B cell (primary cell): ENCODE measurements around the gene ACAP3. TPM values are rescaled to one million over a fixed set of nuclear protein-coding genes. Genes with fewer than 3 reads are reported as not detected.

ENCODE experiments used
- ATAC-seq: fragments of 200-7000 bp; cut with Tn5 transposase; one replicate; pipeline ENCODE4 v1.10.0; 2021; ENCODE audit warnings: low read depth, mild to moderate bottlenecking, moderate number of reproducible peaks, moderate library complexity
- CTCF ChIA-PET: fragments of 350-600 bp; sonication (Branson Sonifier 250); formaldehyde crosslinking; loops from one replicate; lab custom pipeline; 2021; ENCODE audit warnings: antibody characterized with exemption, inconsistent platforms; lab: Charles Lee
- POLR2A ChIA-PET: fragments of 350-600 bp; sonication (Branson Sonifier 250); formaldehyde crosslinking; loops from one replicate; lab custom pipeline; 2021; ENCODE audit warnings: antibody characterized with exemption; lab: Charles Lee
- DNase-seq: peaks from one replicate; pipeline ENCODE4 v3.0.0; 2013
- H2AFZ ChIP-seq: 2 replicates; pipeline ENCODE4 v1.6.1; 2012; ENCODE audit warnings: mild to moderate bottlenecking, low read depth, low read length; ENCODE audit not compliant: insufficient read depth, poor library complexity, severe bottlenecking
- H3K27ac ChIP-seq, 2 donors: 1 replicate in 1 of 2; 2 replicates in 1 of 2; pipeline ENCODE4 v1.5.1; 2012 to 2013; ENCODE audit warnings: low read length in 2 of 2, mild to moderate bottlenecking in 2 of 2, moderate library complexity in 1 of 2
- H3K27me3 ChIP-seq, 4 experiments: fragments of 200-600 bp in 1 of 4; sonication (generic) in 1 of 4; replicated peaks in 1 of 4; 1 replicate in 2 of 4; 2 replicates in 2 of 4; pipeline versions ENCODE4 v1.6.1 to v1.7.0; 2013 to 2016; ENCODE audit warnings: low read length in 3 of 4, mild to moderate bottlenecking in 2 of 4, mixed read lengths in 1 of 4, moderate library complexity in 1 of 4; ENCODE audit not compliant: insufficient read depth in 4 of 4, control insufficient read depth in 3 of 4; ENCODE audit errors: control extremely low read depth in 1 of 4
- H3K36me3 ChIP-seq, 2 experiments: replicated peaks in 1 of 2; 1 replicate in 1 of 2; 2 replicates in 1 of 2; pipeline versions ENCODE4 v1.6.1 to v1.7.1; 2013; ENCODE audit warnings: low read length in 1 of 2; ENCODE audit not compliant: insufficient read depth in 2 of 2, control insufficient read depth in 1 of 2; ENCODE audit errors: control extremely low read depth in 1 of 2, extremely low read depth in 1 of 2
- H3K4me1 ChIP-seq, 2 donors: fragments of 200-600 bp in 1 of 2; sonication (generic) in 1 of 2; 1 replicate in 1 of 2; 2 replicates in 1 of 2; pipeline versions ENCODE4 v1.5.1 to v1.6.1; 2013 to 2017; ENCODE audit warnings: low read length in 2 of 2; ENCODE audit not compliant: control insufficient read depth in 2 of 2, insufficient read depth in 2 of 2
- H3K4me2 ChIP-seq: replicated peaks from 2 replicates; pipeline ENCODE3; 2012; ENCODE audit warnings: mild to moderate bottlenecking, low read depth, low read length; ENCODE audit not compliant: poor library complexity, severe bottlenecking
- H3K4me3 ChIP-seq, 5 experiments: fragments of 200-600 bp in 1 of 5; sonication (generic) in 1 of 5; 1 replicate in 3 of 5; 2 replicates in 2 of 5; pipeline versions ENCODE4 v1.5.1 to v1.7.0; 2011 to 2016; ENCODE audit warnings: low read length in 4 of 5, mild to moderate bottlenecking in 4 of 5, low read depth in 2 of 5, control low read depth in 1 of 5, moderate library complexity in 1 of 5; ENCODE audit not compliant: insufficient read depth in 1 of 5; ENCODE audit errors: control extremely low read depth in 1 of 5, extremely low read depth in 1 of 5
- H3K79me2 ChIP-seq: fragments of 200-600 bp; sonication (generic); one replicate; pipeline ENCODE4 v1.6.0; 2016; ENCODE audit warnings: low read length; ENCODE audit not compliant: control insufficient read depth, insufficient read depth
- H3K9ac ChIP-seq: fragments of 200-600 bp; sonication (generic); 2 replicates; pipeline ENCODE4 v1.6.1; 2017; ENCODE audit warnings: mild to moderate bottlenecking, low read length, moderate library complexity
- H3K9me3 ChIP-seq, 3 donors: one replicate each; pipeline versions ENCODE4 v1.6.1 to v1.7.1; 2013; ENCODE audit warnings: low read length in 2 of 3; ENCODE audit not compliant: control insufficient read depth in 2 of 3, insufficient read depth in 1 of 3; ENCODE audit errors: control extremely low read depth in 1 of 3
- H4K20me1 ChIP-seq: 2 replicates; pipeline ENCODE4 v1.6.0; 2012; ENCODE audit warnings: mild to moderate bottlenecking, low read length; ENCODE audit not compliant: insufficient read depth, control insufficient read depth, poor library complexity, severe bottlenecking
- H3K27ac Mint-ChIP-seq: one replicate; pipeline ENCODE4 v1.8.0; 2021; ENCODE audit warnings: mixed read lengths
- H3K27me3 Mint-ChIP-seq: one replicate; pipeline ENCODE4 v1.8.0; 2021; ENCODE audit warnings: mixed read lengths
- H3K4me1 Mint-ChIP-seq: one replicate; pipeline ENCODE4 v1.8.0; 2021; ENCODE audit warnings: mixed read lengths
- H3K4me3 Mint-ChIP-seq: one replicate; pipeline ENCODE4 v1.8.0; 2021; ENCODE audit warnings: mixed read lengths
- H3K9me3 Mint-ChIP-seq: one replicate; pipeline ENCODE4 v1.8.0; 2022; ENCODE audit warnings: mixed read lengths; ENCODE audit not compliant: insufficient read depth
- CTCF ChIP-seq: fragments of 200-600 bp; IDR thresholded peaks from one replicate; pipeline ENCODE4 v1.8.0; 2022; ENCODE audit warnings: antibody characterized with exemption, mild to moderate bottlenecking
- EZH2 ChIP-seq: IDR thresholded peaks from 2 replicates; pipeline ENCODE4 v1.6.1; 2012; ENCODE audit warnings: borderline replicate concordance, low read depth, mild to moderate bottlenecking, moderate library complexity, low read length; ENCODE audit not compliant: insufficient read depth, poor library complexity, severe bottlenecking
- WGBS: methylation state at CpG from one replicate; pipeline ENCODE4 v1.1.5; 2013; ENCODE audit warnings: missing lambda C conversion rate; ENCODE audit not compliant: insufficient coverage; 5-methylcytosine and 5-hydroxymethylcytosine counted together
- intact Hi-C: fragments of 100-400 bp; cut with micrococcal nuclease; formaldehyde crosslinking; loops from one replicate; pipeline ENCODE4 v1.10.0; 2022
- polyA plus RNA-seq: library from polyadenylated mRNA; depleted of rRNA; stranded (reverse); fragments of >200 nt; gene quantifications from 2 replicates; pipeline ENCODE4 v1.2.3, GENCODE V29; 2012
- total RNA-seq, 2 donors: library from RNA; stranded (reverse); fragments of 120-200 nt in 1 of 2; gene quantifications; 1 replicate in 1 of 2; 2 replicates in 1 of 2; pipeline versions ENCODE4 v1.2.3 to v1.2.4, GENCODE V29; 2013 to 2022

The ACAP3 gene
- total and polyA plus RNA-seq, 2 donors (not counting 1 experiment from before 2014, with no cell fraction given): 40.7 to 124 TPM

DNA sequence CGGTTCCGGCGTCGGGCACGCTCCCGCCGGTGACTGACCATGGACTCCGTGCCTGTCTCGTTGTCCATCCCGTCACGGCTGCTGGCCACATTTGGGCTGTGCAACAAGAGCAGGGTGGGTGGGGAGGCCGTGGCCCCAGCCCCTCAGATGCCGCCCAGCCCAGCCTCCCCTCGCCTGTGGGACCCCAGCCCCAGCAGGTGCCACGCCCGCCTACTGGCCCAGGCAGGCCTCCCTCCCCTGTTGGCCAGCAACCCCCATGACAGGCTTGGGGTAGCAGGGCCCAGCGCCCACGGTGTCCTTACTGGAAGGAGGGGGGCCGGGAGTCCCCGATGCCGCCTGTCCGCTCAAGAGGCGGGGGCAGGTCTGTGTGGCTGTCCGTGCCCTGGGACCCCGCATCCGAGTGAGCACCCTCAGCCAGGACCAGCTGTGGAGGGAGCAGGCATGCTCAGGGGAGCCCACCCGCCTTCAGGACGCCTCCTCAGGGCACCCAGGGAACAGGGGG lies 34.4 kb upstream of the ACAP3 start:
- POLR2A ChIA-PET: no interaction called here

GRCh38 chr1:1341549-1342021 lies 33.9 kb upstream of the ACAP3 start:
- Histone ChIP-seq H3K27ac (no peak overlapping the region), H3K27me3 (no peaks in the 10 kb centered on the region), H3K4me2 (no peak overlapping the region), H3K4me3 (no peak overlapping the region), H3K36me3 (peaks cover 0 to 12% of the 10 kb centered on the region in 2 experiments), H3K9me3 (peaks cover 0 to 7% (median 0%) of the 10 kb centered on the region in 3 donors), H2AFZ (no peak overlapping the region), H3K79me2 (peaks cover 15% of the 10 kb centered on the region), H3K4me1 (no peaks in the 10 kb centered on the region), H4K20me1 (peaks cover 31% of the 10 kb centered on the region), H3K9ac (no peak overlapping the region)
- ATAC-seq (no peak), DNase-seq (no peak)
- Mint-ChIP-seq H3K9me3 (no peaks in the 10 kb centered on the region), H3K4me3 (no peak overlapping the region), H3K27ac (no peak overlapping the region), H3K4me1 (no peaks in the 10 kb centered on the region), H3K27me3 (no peaks in the 10 kb centered on the region)
- POLR2A ChIA-PET: no interaction called here
- CTCF ChIA-PET: no interaction called here
- whole genome bisulfite sequencing: 95% methylated on average over 17 of the region's 17 CpGs
- intact Hi-C loops: no loop called here
- no peak for TF ChIP-seq CTCF
- no peak for TF ChIP-seq EZH2

More for the DNA sequence above, 34.4 kb upstream of the ACAP3 start:
- WGBS: 97% methylated on average over 28 of the region's 28 CpGs
- TF ChIP-seq EZH2 (no peak), CTCF (no peak)
- Mint-ChIP-seq H3K27ac (no peak overlapping the region), H3K27me3 (no peaks in the 10 kb centered on the region), H3K4me3 (no peak overlapping the region), H3K9me3 (no peaks in the 10 kb centered on the region), H3K4me1 (peaks cover 4% of the 10 kb centered on the region)
- DNase-seq (no peak), ATAC-seq (no peak)
- H3K9me3 ChIP-seq: peaks cover 0 to 7% (median 0%) of the 10 kb centered on the region in 3 donors
- no peak overlapping the region for H2AFZ ChIP-seq
- no peaks in the 10 kb centered on the region for H3K4me1 ChIP-seq
- no peak overlapping the region for H3K4me3 ChIP-seq
- CTCF ChIA-PET: no interaction called here
- intact Hi-C loops: no loop called here
- H3K4me2 ChIP-seq: no peak overlapping the region
- no peak overlapping the region for H3K9ac ChIP-seq
- H4K20me1 ChIP-seq: peaks cover 36% of the 10 kb centered on the region
- peaks cover 19% of the 10 kb centered on the region for H3K79me2 ChIP-seq
- peaks cover 0 to 12% of the 10 kb centered on the region in 2 experiments for H3K36me3 ChIP-seq
- no peak overlapping the region for H3K27ac ChIP-seq
- no peaks in the 10 kb centered on the region for H3K27me3 ChIP-seq
